GM21515 (cell line): Measurements from ENCODE around the gene FABP3.

Experiments used
- ATAC-seq: cut with Tn5 transposase; IDR thresholded peaks from one replicate; pipeline ENCODE4 v1.9.1; 2021; ENCODE audit not compliant: unreplicated experiment

FABP3 gene

DNA sequence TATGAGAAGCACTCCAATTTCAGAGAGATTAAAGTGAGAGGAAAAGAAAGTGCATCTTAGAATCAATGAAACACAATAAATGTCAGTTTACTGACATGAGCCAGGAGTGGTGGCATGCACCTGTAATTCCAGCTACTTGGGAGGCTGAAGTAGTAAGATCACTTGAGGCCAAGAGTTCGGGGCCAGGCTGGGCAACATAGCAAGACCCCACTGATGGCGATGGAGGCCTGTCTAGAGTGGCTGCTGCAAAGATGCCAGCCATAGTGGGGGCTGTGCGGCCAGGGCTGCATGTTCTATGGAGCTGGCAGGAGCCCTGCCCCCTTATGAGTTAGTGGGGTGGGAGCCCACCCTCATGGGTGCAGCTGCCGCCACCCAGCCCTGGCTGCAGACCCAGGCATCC lies 48.8 kb downstream of the FABP3 start:
- no peak for ATAC-seq

DNA sequence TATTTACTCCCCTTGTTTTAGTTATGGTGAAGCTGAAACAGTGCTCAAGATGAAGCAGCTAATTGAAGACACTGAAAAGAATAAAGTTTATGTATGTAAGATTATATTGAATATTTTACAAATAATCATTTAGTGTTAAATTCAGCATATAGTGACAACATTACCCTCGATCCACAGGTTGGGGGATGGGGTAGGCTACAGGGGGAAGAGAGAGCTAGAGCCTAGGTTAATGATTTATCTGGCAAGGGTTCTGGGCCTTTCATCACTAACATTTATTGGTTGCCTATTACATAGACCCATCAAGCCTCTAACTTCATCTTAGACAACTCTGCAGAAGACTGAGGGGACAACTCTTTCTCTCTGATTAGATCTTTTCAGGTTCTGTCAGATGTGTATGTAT lies 54.7 kb downstream of the FABP3 start:
- no peak for ATAC-seq

DNA sequence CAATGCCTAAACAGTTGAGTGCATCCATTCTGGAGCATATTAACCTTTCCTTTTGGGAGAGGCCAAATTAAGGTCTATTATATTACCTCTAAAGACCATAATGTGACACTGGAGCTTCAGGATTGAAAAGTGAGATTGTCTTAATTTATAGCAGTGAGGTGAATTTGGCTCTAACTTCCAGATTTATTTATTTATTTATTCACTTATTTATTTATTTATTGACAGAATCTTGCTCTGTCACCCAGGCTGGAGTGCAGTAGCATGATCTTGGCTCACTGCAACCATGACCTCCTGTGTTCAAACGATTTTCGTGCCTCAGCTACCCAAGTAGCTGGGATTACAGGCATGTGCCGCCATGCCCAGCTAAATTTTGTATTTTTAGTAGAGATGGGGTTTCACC lies 57.0 kb downstream of the FABP3 start:
- ATAC-seq: no peak
